HepG2 (cell line): ENCODE measurements around the gene ZNF446. TPM values are rescaled to one million over a fixed set of nuclear protein-coding genes. Genes with fewer than 3 reads are reported as not detected.
A peak's percentile ranks its signal among the peaks of the same experiment; 100 is the strongest.

Source experiments
- AGO1 ChIP-seq: fragments of 200-400 bp; formaldehyde crosslinking; IDR thresholded peaks from 2 replicates; pipeline ENCODE4 v1.6.1; 2017; ENCODE audit warnings: mild to moderate bottlenecking, low read depth, low read length, moderate library complexity; ENCODE audit not compliant: poor library complexity, severe bottlenecking
- ARID4A ChIP-seq: sonication (generic); formaldehyde crosslinking; IDR thresholded peaks from 2 replicates; pipeline ENCODE4 v1.5.0; 2020; ENCODE audit warnings: mild to moderate bottlenecking, missing genetic modification reagents, borderline replicate concordance
- ARNT ChIP-seq: fragments of 450-650 bp; IDR thresholded peaks from 2 replicates; pipeline ENCODE4 v1.6.1; 2017
- BCL3 ChIP-seq: sonication (generic); formaldehyde crosslinking; IDR thresholded peaks from 2 replicates; pipeline ENCODE4 v1.5.1; 2020; ENCODE audit warnings: mild to moderate bottlenecking, missing genetic modification reagents, moderate library complexity
- CEBPG ChIP-seq: IDR thresholded peaks from 2 replicates; pipeline ENCODE4 v1.6.1; 2016
- HDAC1 ChIP-seq: sonication (generic); formaldehyde crosslinking; IDR thresholded peaks from 2 replicates; pipeline ENCODE4 v1.5.1; 2020; ENCODE audit warnings: mild to moderate bottlenecking, missing genetic modification reagents
- KLF6 ChIP-seq: IDR thresholded peaks from 2 replicates; pipeline ENCODE4 v1.8.0; 2016; ENCODE audit warnings: missing biosample characterization, missing genetic modification reagents
- MTA1 ChIP-seq: sonication (generic); formaldehyde crosslinking; IDR thresholded peaks from 2 replicates; pipeline ENCODE4 v1.4.0; 2020; ENCODE audit warnings: missing genetic modification reagents, mild to moderate bottlenecking, borderline replicate concordance
- NKX3-1 ChIP-seq: sonication (generic); formaldehyde crosslinking; IDR thresholded peaks from 2 replicates; pipeline ENCODE4 v1.5.0; 2020; ENCODE audit warnings: missing genetic modification reagents
- PATZ1 ChIP-seq: sonication (generic); formaldehyde crosslinking; IDR thresholded peaks from 2 replicates; pipeline ENCODE4 v1.4.0; 2020; ENCODE audit warnings: missing genetic modification reagents
- PAX8 ChIP-seq: sonication (generic); formaldehyde crosslinking; IDR thresholded peaks from 2 replicates; pipeline ENCODE4 v1.8.0; 2022; ENCODE audit warnings: mild to moderate bottlenecking, missing genetic modification reagents, borderline replicate concordance
- SP5 ChIP-seq: IDR thresholded peaks from 2 replicates; pipeline ENCODE4 v1.6.1; 2016; ENCODE audit warnings: low read depth, borderline replicate concordance
- ZKSCAN5 ChIP-seq: sonication (generic); formaldehyde crosslinking; IDR thresholded peaks from 2 replicates; pipeline ENCODE4 v1.5.1; 2020; ENCODE audit warnings: mild to moderate bottlenecking, missing genetic modification reagents
- ZNF160 ChIP-seq: sonication (generic); formaldehyde crosslinking; IDR thresholded peaks from 2 replicates; pipeline ENCODE4 v1.8.0; 2022; ENCODE audit warnings: mild to moderate bottlenecking, inconsistent platforms, missing genetic modification reagents
- ZNF232 ChIP-seq: sonication (generic); formaldehyde crosslinking; IDR thresholded peaks from 2 replicates; pipeline ENCODE4 v1.4.0; 2020; ENCODE audit warnings: missing genetic modification reagents, borderline replicate concordance
- ZNF251 ChIP-seq: sonication (generic); formaldehyde crosslinking; IDR thresholded peaks from 2 replicates; pipeline ENCODE4 v1.9.0; 2021; ENCODE audit warnings: mild to moderate bottlenecking, missing genetic modification reagents
- ZNF343 ChIP-seq: sonication (generic); formaldehyde crosslinking; IDR thresholded peaks from 2 replicates; pipeline ENCODE4 v1.4.0; 2020; ENCODE audit warnings: mild to moderate bottlenecking, missing genetic modification reagents
- ZNF460 ChIP-seq: sonication (generic); formaldehyde crosslinking; IDR thresholded peaks from 2 replicates; pipeline ENCODE4 v1.5.1; 2020; ENCODE audit warnings: missing genetic modification reagents, mild to moderate bottlenecking, borderline replicate concordance
- ZNF543 ChIP-seq: sonication (generic); formaldehyde crosslinking; IDR thresholded peaks from 2 replicates; pipeline ENCODE4 v1.4.0; 2020; ENCODE audit warnings: mild to moderate bottlenecking, missing genetic modification reagents
- ZNF557 ChIP-seq: sonication (generic); formaldehyde crosslinking; IDR thresholded peaks from 2 replicates; pipeline ENCODE4 v1.4.0; 2020; ENCODE audit warnings: missing genetic modification reagents
- ZSCAN30 ChIP-seq: sonication (generic); formaldehyde crosslinking; IDR thresholded peaks from 2 replicates; pipeline ENCODE4 v1.5.0; 2020; ENCODE audit warnings: mild to moderate bottlenecking, missing genetic modification reagents
- polyA plus RNA-seq, 8 experiments: library from polyadenylated mRNA; depleted of rRNA in 3 of 8; stranded (reverse) in 7 of 8; unstranded in 1 of 8; fragments of >200 nt; fragmentation: Illumina TruSeq in 4 of 8; extraction: Trizol in 4 of 8; gene quantifications; 2 replicates each; pipeline versions ENCODE4 v1.2.1 to v1.2.3, GENCODE V29; 2011 to 2016; ENCODE audit warnings: low read depth in 4 of 8, missing spikeins in 1 of 8, mixed read lengths in 1 of 8; ENCODE audit not compliant: insufficient read depth in 1 of 8
- total RNA-seq, 5 experiments: library from RNA; depleted of rRNA; stranded (reverse); fragments of >200 nt; fragmentation: Illumina TruSeq; extraction: Trizol; gene quantifications; 2 replicates each; pipeline ENCODE4 v1.2.3, GENCODE V29; 2016; ENCODE audit warnings: low read depth in 1 of 5
- TF ChIP-seq, protein P1 (sequence below): IDR thresholded peaks from 2 replicates; pipeline ENCODE4 v1.6.1; 2018; ENCODE audit warnings: missing genetic modification reagents

ZNF446 gene
- total and polyA plus RNA-seq, 2 of the 13 experiments (the other 11 are each of a cell fraction or from before 2014, with no cell fraction given): 3.0 to 3.6 TPM

GRCh38 chr19:58475714-58476497 is at the start of gene ZNF446 (continued):
- TF ChIP-seq MTA1 (CRISPR knock-in tag) (peak; percentile 34; the same call in 1 of the 2 replicates), AGO1 (peak; percentile 98), HDAC1 (CRISPR knock-in tag) (peak; percentile 88), ARNT (no peak), PAX8 (CRISPR knock-in tag) (no peak), PATZ1 (CRISPR knock-in tag) (peak; percentile 55; the same call in 1 of the 2 replicates), CEBPG (CRISPR knock-in tag) (no peak; the same call in 1 of the 2 replicates), BCL3 (CRISPR knock-in tag) (peak; percentile 74; the same call in 1 of the 2 replicates), ZNF543 (no peak), ZNF251 (CRISPR knock-in tag) (no peak), ZNF460 (CRISPR knock-in tag) (no peak), ZKSCAN5 (CRISPR knock-in tag) (no peak), ZNF343 (CRISPR knock-in tag) (peak; percentile 60; the same call in 1 of the 2 replicates), ZSCAN30 (CRISPR knock-in tag) (no peak), ZNF232 (CRISPR knock-in tag) (no peak), SP5 (CRISPR knock-in tag) (no peak), ZNF557 (CRISPR knock-in tag) (no peak), NKX3-1 (CRISPR knock-in tag) (peak; percentile 65; the same call in 1 of the 2 replicates), ZNF160 (peak; percentile 56; the same call in 1 of the 2 replicates), KLF6 (CRISPR knock-in tag) (peak; percentile 86; the same call in 1 of the 2 replicates), ARID4A (CRISPR knock-in tag) (peak; percentile 96)
- TF ChIP-seq, protein P1, sequence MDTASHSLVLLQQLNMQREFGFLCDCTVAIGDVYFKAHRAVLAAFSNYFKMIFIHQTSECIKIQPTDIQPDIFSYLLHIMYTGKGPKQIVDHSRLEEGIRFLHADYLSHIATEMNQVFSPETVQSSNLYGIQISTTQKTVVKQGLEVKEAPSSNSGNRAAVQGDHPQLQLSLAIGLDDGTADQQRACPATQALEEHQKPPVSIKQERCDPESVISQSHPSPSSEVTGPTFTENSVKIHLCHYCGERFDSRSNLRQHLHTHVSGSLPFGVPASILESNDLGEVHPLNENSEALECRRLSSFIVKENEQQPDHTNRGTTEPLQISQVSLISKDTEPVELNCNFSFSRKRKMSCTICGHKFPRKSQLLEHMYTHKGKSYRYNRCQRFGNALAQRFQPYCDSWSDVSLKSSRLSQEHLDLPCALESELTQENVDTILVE (CRISPR knock-in tag): no peak
